Stimulated activated effector memory CD8-positive, alpha-beta T cell treated with anti-CD3 and anti-CD28 coated beads, Interleukin-12 subunit alpha, Interleukin-12 subunit beta, amount 100 ng/mL, for 72 hours (primary cell): ENCODE measurements around the gene EMILIN1.

Source experiments
- ATAC-seq: fragments of 150-1000 bp; cut with Tn5 transposase; 2 replicates; pipeline ENCODE4 v1.10.0; 2021
- DNase-seq, 2 donors: peaks; one replicate each; pipeline ENCODE4 v3.0.0; 2021 to 2022; ENCODE audit warnings: low spot score in 2 of 2
- H3K27ac Mint-ChIP-seq: one replicate; pipeline ENCODE4 v1.8.0; 2022; ENCODE audit warnings: mild to moderate bottlenecking, mixed read lengths
- H3K36me3 Mint-ChIP-seq: one replicate; pipeline ENCODE4 v1.8.0; 2022; ENCODE audit warnings: mild to moderate bottlenecking, mixed read lengths
- H3K4me1 Mint-ChIP-seq: one replicate; pipeline ENCODE4 v1.8.0; 2022; ENCODE audit warnings: mixed read lengths
- H3K4me3 Mint-ChIP-seq: one replicate; pipeline ENCODE4 v1.8.0; 2022; ENCODE audit warnings: mild to moderate bottlenecking, mixed read lengths
- H3K9me3 Mint-ChIP-seq: one replicate; pipeline ENCODE4 v1.8.0; 2022; ENCODE audit warnings: mixed read lengths

EMILIN1 gene

GRCh38 chr2:27050281-27050995 lies 28.0 kb upstream of the EMILIN1 start:
- peaks cover 43% of the 10 kb centered on the region for H3K36me3 Mint-ChIP-seq
- peak overlapping the region; percentile 93 for H3K4me3 Mint-ChIP-seq
- peaks cover 34% of the 10 kb centered on the region for H3K4me1 Mint-ChIP-seq
- H3K27ac Mint-ChIP-seq, result peak overlapping the region; percentile 100
- ATAC-seq (peak; percentile 74), DNase-seq (peak; percentile 92 to 99)
- H3K9me3 Mint-ChIP-seq, result no peaks in the 10 kb centered on the region

GRCh38 chr2:27050996-27051901 lies 27.2 kb upstream of the EMILIN1 start, which contains the start of gene AGBL5:
Gene AGBL5 (plus strand): TSS chr2:27051668. CDS start chr2:27052959, 1,291 bp downstream.
- ATAC-seq, result peak; percentile 87
- peak within 1 kb of the TSS; percentile 100 for H3K27ac Mint-ChIP-seq
- no peaks in the 10 kb centered on the region for H3K9me3 Mint-ChIP-seq
- H3K4me1 Mint-ChIP-seq, result peaks cover 34% of the 10 kb centered on the region
- peak within 1 kb of the TSS; percentile 93 for H3K4me3 Mint-ChIP-seq
- H3K36me3 Mint-ChIP-seq, result peaks cover 45% of the 10 kb centered on the region
- peak; percentile 88 to 98 for DNase-seq

GRCh38 chr2:27051902-27052645 lies 26.3 kb upstream of the EMILIN1 start:
- Mint-ChIP-seq H3K36me3 (peaks cover 53% of the 10 kb centered on the region), H3K9me3 (no peaks in the 10 kb centered on the region), H3K4me1 (peaks cover 34% of the 10 kb centered on the region), H3K27ac (peak overlapping the region; percentile 100), H3K4me3 (peak overlapping the region; percentile 93)
- DNase-seq (no peak), ATAC-seq (no peak)

- H3K4me3 Mint-ChIP-seq, result peak overlapping the region; percentile 22
- H3K27ac Mint-ChIP-seq, result peak overlapping the region; percentile 50
- H3K9me3 Mint-ChIP-seq, result no peaks in the 10 kb centered on the region
- peaks cover 63% of the 10 kb centered on the region for H3K36me3 Mint-ChIP-seq
- ATAC-seq (no peak), DNase-seq (no peak)
- H3K4me1 Mint-ChIP-seq, result peaks cover 29% of the 10 kb centered on the region
These were observed 25.1 kb upstream of the EMILIN1 start for GRCh38 chr2:27053321-27053720.

- Mint-ChIP-seq H3K27ac (peak overlapping the region; percentile 15), H3K36me3 (peaks cover 65% of the 10 kb centered on the region), H3K4me3 (no peak overlapping the region), H3K9me3 (no peaks in the 10 kb centered on the region), H3K4me1 (peaks cover 29% of the 10 kb centered on the region)
- ATAC-seq (no peak), DNase-seq (no peak)
These were observed 24.6 kb upstream of the EMILIN1 start for GRCh38 chr2:27053776-27054175.

- H3K9me3 Mint-ChIP-seq, result no peaks in the 10 kb centered on the region
- ATAC-seq (no peak), DNase-seq (no peak)
- H3K36me3 Mint-ChIP-seq, result peaks cover 74% of the 10 kb centered on the region
- peak overlapping the region; percentile 67 for H3K27ac Mint-ChIP-seq
- no peak overlapping the region for H3K4me3 Mint-ChIP-seq
- peaks cover 24% of the 10 kb centered on the region for H3K4me1 Mint-ChIP-seq
These were observed 23.7 kb upstream of the EMILIN1 start for GRCh38 chr2:27054721-27055120.

- no peak overlapping the region for H3K27ac Mint-ChIP-seq
- peaks cover 72% of the 10 kb centered on the region for H3K36me3 Mint-ChIP-seq
- H3K4me1 Mint-ChIP-seq, result peaks cover 4% of the 10 kb centered on the region
- H3K4me3 Mint-ChIP-seq, result no peak overlapping the region
- no peak for ATAC-seq
- DNase-seq, result no peak
- no peaks in the 10 kb centered on the region for H3K9me3 Mint-ChIP-seq
These were observed 21.2 kb upstream of the EMILIN1 start for GRCh38 chr2:27057184-27057583.

- Mint-ChIP-seq H3K36me3 (peaks cover 79% of the 10 kb centered on the region), H3K27ac (peak overlapping the region; percentile 37)
- ATAC-seq, result no peak
These were observed 20.2 kb upstream of the EMILIN1 start for GRCh38 chr2:27058210-27058609.

GRCh38 chr2:27059141-27059820 lies 19.1 kb upstream of the EMILIN1 start:
- Mint-ChIP-seq H3K4me3 (no peak overlapping the region), H3K4me1 (no peaks in the 10 kb centered on the region), H3K27ac (peak overlapping the region; percentile 37), H3K9me3 (no peaks in the 10 kb centered on the region), H3K36me3 (peaks cover 86% of the 10 kb centered on the region)
- DNase-seq (no peak), ATAC-seq (no peak)

More at GRCh38 chr2:27058210-27058609, 20.2 kb upstream of the EMILIN1 start:
- H3K9me3 Mint-ChIP-seq, result no peaks in the 10 kb centered on the region
- no peaks in the 10 kb centered on the region for H3K4me1 Mint-ChIP-seq
- H3K4me3 Mint-ChIP-seq, result no peak overlapping the region
- no peak for DNase-seq

GRCh38 chr2:27060323-27060722 lies 18.1 kb upstream of the EMILIN1 start:
- Mint-ChIP-seq H3K4me1 (no peaks in the 10 kb centered on the region), H3K36me3 (peaks cover 89% of the 10 kb centered on the region), H3K27ac (peak overlapping the region; percentile 12), H3K9me3 (no peaks in the 10 kb centered on the region), H3K4me3 (no peak overlapping the region)
- DNase-seq (no peak), ATAC-seq (no peak)

- Mint-ChIP-seq H3K36me3 (peaks cover 98% of the 10 kb centered on the region), H3K9me3 (no peaks in the 10 kb centered on the region), H3K27ac (no peak overlapping the region), H3K4me3 (no peak overlapping the region), H3K4me1 (peaks cover 36% of the 10 kb centered on the region)
- DNase-seq (no peak), ATAC-seq (no peak)
These were observed 13.3 kb upstream of the EMILIN1 start for GRCh38 chr2:27065128-27065527.

GRCh38 chr2:27067385-27067784 lies 11.0 kb upstream of the EMILIN1 start:
- ATAC-seq (no peak), DNase-seq (no peak)
- H3K36me3 Mint-ChIP-seq, result peaks cover 81% of the 10 kb centered on the region
- H3K4me3 Mint-ChIP-seq, result no peak overlapping the region
- H3K9me3 Mint-ChIP-seq, result no peaks in the 10 kb centered on the region
- H3K4me1 Mint-ChIP-seq, result peaks cover 51% of the 10 kb centered on the region
- peak overlapping the region; percentile 94 for H3K27ac Mint-ChIP-seq

- ATAC-seq (no peak), DNase-seq (no peak)
- Mint-ChIP-seq H3K36me3 (peaks cover 62% of the 10 kb centered on the region), H3K9me3 (no peaks in the 10 kb centered on the region), H3K27ac (peak overlapping the region; percentile 94), H3K4me1 (peaks cover 67% of the 10 kb centered on the region), H3K4me3 (peak overlapping the region; percentile 92)
These were observed 9.0 kb upstream of the EMILIN1 start for GRCh38 chr2:27069436-27069835.

- Mint-ChIP-seq H3K4me1 (peaks cover 73% of the 10 kb centered on the region), H3K4me3 (peak overlapping the region; percentile 92), H3K36me3 (peaks cover 56% of the 10 kb centered on the region), H3K27ac (peak overlapping the region; percentile 94), H3K9me3 (no peaks in the 10 kb centered on the region)
- ATAC-seq, result no peak
- no peak for DNase-seq
These were observed 8.3 kb upstream of the EMILIN1 start for GRCh38 chr2:27069961-27070618.
